Measurements from ENCODE around the gene PEX7.
"Not testable (repeated sequence)": the region's sequence is repeated elsewhere in the genome, so short reads cannot be mapped to it uniquely, and the experiment has no call there.

The PEX7 gene

GRCh38 chr6:136893187-136893586 lies 70.8 kb downstream of the PEX7 start:
- H3K4me3 ChIP-seq (ENCODE audit: low read depth, low read length): no peak overlapping the region

GRCh38 chr6:136895901-136896300 lies 73.5 kb downstream of the PEX7 start:
- no peak overlapping the region for H3K4me3 ChIP-seq (ENCODE audit: low read depth, low read length)

- H3K4me3 ChIP-seq (ENCODE audit: low read depth, low read length): no peak overlapping the region
Measured at GRCh38 chr6:136897071-136897470, 74.7 kb downstream of the PEX7 start.

- H3K4me3 ChIP-seq (ENCODE audit: low read depth, low read length): no peak overlapping the region
Measured at GRCh38 chr6:136901212-136901784, 78.9 kb downstream of the PEX7 start.

- H3K4me3 ChIP-seq (ENCODE audit: low read depth, low read length): not testable (repeated sequence)
Measured at GRCh38 chr6:136904477-136904876, 82.1 kb downstream of the PEX7 start.

GRCh38 chr6:136914947-136915346 lies 92.6 kb downstream of the PEX7 start:
- H3K4me3 ChIP-seq (ENCODE audit: low read depth, low read length): no peak overlapping the region

GRCh38 chr6:136918706-136919105 lies 96.3 kb downstream of the PEX7 start:
- H3K4me3 ChIP-seq (ENCODE audit: low read depth, low read length): no peak overlapping the region

- no peak overlapping the region for H3K4me3 ChIP-seq (ENCODE audit: low read depth, low read length)
Measured at GRCh38 chr6:136920216-136920615, 97.8 kb downstream of the PEX7 start.

- H3K4me3 ChIP-seq (ENCODE audit: low read depth, low read length): peak overlapping the region; percentile 37
Measured at GRCh38 chr6:136920671-136921380, 98.4 kb downstream of the PEX7 start.

GRCh38 chr6:136921381-136921935 lies 99.1 kb downstream of the PEX7 start:
- H3K4me3 ChIP-seq (ENCODE audit: low read depth, low read length): peak overlapping the region; percentile 37

- H3K4me3 ChIP-seq (ENCODE audit: low read depth, low read length): peak within 1 kb of the TSS; percentile 37
Measured at GRCh38 chr6:136921936-136922684, 99.7 kb downstream of the PEX7 start, which contains the start of gene SLC35D3. TSS of gene SLC35D3 (plus strand) at chr6:136922301. CDS start at chr6:136922429, 128 bp downstream.

- peak overlapping the region; percentile 37 for H3K4me3 ChIP-seq (ENCODE audit: low read depth, low read length)
Measured at GRCh38 chr6:136922685-136923006, 100.3 kb downstream of the PEX7 start.

- no peak overlapping the region for H3K4me3 ChIP-seq (ENCODE audit: low read depth, low read length)
Measured at GRCh38 chr6:136923116-136923953, 100.9 kb downstream of the PEX7 start.

- H3K4me3 ChIP-seq (ENCODE audit: low read depth, low read length): no peak overlapping the region
Measured at GRCh38 chr6:136923954-136924673, 101.7 kb downstream of the PEX7 start.

- H3K4me3 ChIP-seq (ENCODE audit: low read depth, low read length): no peak overlapping the region
Measured at GRCh38 chr6:136926383-136926782, 104.0 kb downstream of the PEX7 start.

GRCh38 chr6:136927292-136927691 lies 104.9 kb downstream of the PEX7 start:
- no peak overlapping the region for H3K4me3 ChIP-seq (ENCODE audit: low read depth, low read length)

- no peak overlapping the region for H3K4me3 ChIP-seq (ENCODE audit: low read depth, low read length)
Measured at GRCh38 chr6:136930528-136930927, 108.1 kb downstream of the PEX7 start.

GRCh38 chr6:136932599-136932998 lies 110.2 kb downstream of the PEX7 start:
- H3K4me3 ChIP-seq (ENCODE audit: low read depth, low read length): no peak overlapping the region

- no peak overlapping the region for H3K4me3 ChIP-seq (ENCODE audit: low read depth, low read length)
Measured at GRCh38 chr6:136945072-136945471, 122.7 kb downstream of the PEX7 start.

- no peak overlapping the region for H3K4me3 ChIP-seq (ENCODE audit: low read depth, low read length)
Measured at GRCh38 chr6:136945711-136946121, 123.3 kb downstream of the PEX7 start.

Data from iPS-11a (cell line).